Esophagus muscularis mucosa (tissue), 4 donors: ENCODE data around the gene MFSD1. TPM values are rescaled to one million over a fixed set of nuclear protein-coding genes. Genes with fewer than 3 reads are reported as not detected.

Source experiments
- DNase-seq: peaks from one replicate; pipeline ENCODE4 v3.0.0-alpha.2; 2017; ENCODE audit errors: extremely low spot score
- H3K27ac ChIP-seq, 4 donors: fragments of 200-600 bp; sonication (generic); replicated peaks in 1 of 4; 1 replicate in 3 of 4; 2 replicates in 1 of 4; pipeline ENCODE4 v1.5.1; 2016 to 2019; ENCODE audit warnings: mild to moderate bottlenecking in 1 of 4
- H3K27me3 ChIP-seq, 4 donors: fragments of 200-600 bp; sonication (generic); one replicate each; pipeline versions ENCODE4 v1.5.1 to v1.6.0; 2016 to 2019
- H3K36me3 ChIP-seq, 4 donors: fragments of 200-600 bp; sonication (generic); one replicate each; pipeline ENCODE4 v1.5.1; 2016 to 2019
- H3K4me1 ChIP-seq, 4 donors: fragments of 200-600 bp; sonication (generic); one replicate each; pipeline ENCODE4 v1.5.1; 2016 to 2019
- H3K4me3 ChIP-seq, 4 donors: fragments of 200-600 bp; sonication (generic); 1 replicate in 2 of 4; 2 replicates in 2 of 4; pipeline ENCODE4 v1.5.1; 2016 to 2019; ENCODE audit warnings: mild to moderate bottlenecking in 4 of 4, moderate library complexity in 1 of 4
- H3K9me3 ChIP-seq, 4 donors: fragments of 200-600 bp; sonication (generic); 1 replicate in 3 of 4; 2 replicates in 1 of 4; pipeline ENCODE4 v1.5.1; 2016 to 2019
- EP300 ChIP-seq: sonication (generic); formaldehyde crosslinking; IDR thresholded peaks from one replicate; pipeline ENCODE4 v1.6.1; 2017; ENCODE audit warnings: antibody characterized with exemption
- POLR2A ChIP-seq: fragments of 450-650 bp; IDR thresholded peaks from one replicate; pipeline ENCODE4 v1.6.1; 2017; ENCODE audit warnings: antibody characterized with exemption, moderate library complexity, mild to moderate bottlenecking, low read depth
- POLR2AphosphoS5 ChIP-seq, 2 donors: sonication (generic); formaldehyde crosslinking; IDR thresholded peaks; one replicate each; pipeline ENCODE4 v1.6.1; 2017; ENCODE audit warnings: antibody characterized with exemption in 2 of 2
- WGBS: methylation state at CpG from one replicate; pipeline ENCODE4 v1.1.5; 2018; 5-methylcytosine and 5-hydroxymethylcytosine counted together
- intact Hi-C: fragments of 100-400 bp; cut with DNase I; formaldehyde crosslinking; loops from one replicate; pipeline ENCODE4 v1.15.1; 2023
- total RNA-seq, 4 donors: library from RNA; depleted of rRNA; stranded (reverse); fragments of >200 nt; gene quantifications; one replicate each; pipeline versions ENCODE4 v1.1.0 to v1.2.1, GENCODE V29; 2016
- TF ChIP-seq, protein P1 (sequence below), 3 experiments: fragments of 200-600 bp in 2 of 3; fragments of 450-650 bp in 1 of 3; sonication (generic) in 2 of 3; IDR thresholded peaks; one replicate each; pipeline ENCODE4 v1.5.1; 2017 to 2019; ENCODE audit warnings: antibody characterized with exemption in 3 of 3, mild to moderate bottlenecking in 2 of 3, moderate library complexity in 1 of 3

The MFSD1 gene
- total RNA-seq, 4 donors from 2014 or later, result 45.7 to 74.9 (median 50.3) TPM

DNA sequence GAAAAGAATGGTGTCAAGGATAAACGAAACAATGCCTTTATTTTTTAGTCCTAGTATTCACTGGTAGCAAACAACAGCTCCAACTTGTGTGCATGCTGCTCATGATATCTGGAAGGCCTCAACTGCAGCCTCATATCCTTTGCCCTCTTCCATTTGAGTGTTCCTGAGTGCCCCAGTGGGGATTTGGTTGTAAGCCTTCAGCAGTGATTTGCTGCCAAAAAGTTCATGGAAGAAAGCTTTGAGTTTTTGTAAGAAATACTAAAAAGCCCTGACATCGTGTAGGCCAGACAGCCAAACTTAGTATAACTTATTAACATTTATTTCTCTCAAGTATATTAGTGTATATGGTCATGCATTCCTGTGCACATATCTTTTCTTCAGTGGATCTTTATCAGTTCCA is 30.0 kb downstream of the MFSD1 start:
- peaks cover 9 to 51% (median 33%) of the 10 kb centered on the region in 4 donors for H3K36me3 ChIP-seq
- intact Hi-C loops, result no loop called here
- TF ChIP-seq EP300, result no peak
- TF ChIP-seq, protein P1, sequence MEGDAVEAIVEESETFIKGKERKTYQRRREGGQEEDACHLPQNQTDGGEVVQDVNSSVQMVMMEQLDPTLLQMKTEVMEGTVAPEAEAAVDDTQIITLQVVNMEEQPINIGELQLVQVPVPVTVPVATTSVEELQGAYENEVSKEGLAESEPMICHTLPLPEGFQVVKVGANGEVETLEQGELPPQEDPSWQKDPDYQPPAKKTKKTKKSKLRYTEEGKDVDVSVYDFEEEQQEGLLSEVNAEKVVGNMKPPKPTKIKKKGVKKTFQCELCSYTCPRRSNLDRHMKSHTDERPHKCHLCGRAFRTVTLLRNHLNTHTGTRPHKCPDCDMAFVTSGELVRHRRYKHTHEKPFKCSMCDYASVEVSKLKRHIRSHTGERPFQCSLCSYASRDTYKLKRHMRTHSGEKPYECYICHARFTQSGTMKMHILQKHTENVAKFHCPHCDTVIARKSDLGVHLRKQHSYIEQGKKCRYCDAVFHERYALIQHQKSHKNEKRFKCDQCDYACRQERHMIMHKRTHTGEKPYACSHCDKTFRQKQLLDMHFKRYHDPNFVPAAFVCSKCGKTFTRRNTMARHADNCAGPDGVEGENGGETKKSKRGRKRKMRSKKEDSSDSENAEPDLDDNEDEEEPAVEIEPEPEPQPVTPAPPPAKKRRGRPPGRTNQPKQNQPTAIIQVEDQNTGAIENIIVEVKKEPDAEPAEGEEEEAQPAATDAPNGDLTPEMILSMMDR (IDR thresholded peaks at IDR 0.05), result no peak
- no peak for TF ChIP-seq POLR2AphosphoS5 (IDR thresholded peaks at IDR 0.05)
- no peak for TF ChIP-seq POLR2A

DNA sequence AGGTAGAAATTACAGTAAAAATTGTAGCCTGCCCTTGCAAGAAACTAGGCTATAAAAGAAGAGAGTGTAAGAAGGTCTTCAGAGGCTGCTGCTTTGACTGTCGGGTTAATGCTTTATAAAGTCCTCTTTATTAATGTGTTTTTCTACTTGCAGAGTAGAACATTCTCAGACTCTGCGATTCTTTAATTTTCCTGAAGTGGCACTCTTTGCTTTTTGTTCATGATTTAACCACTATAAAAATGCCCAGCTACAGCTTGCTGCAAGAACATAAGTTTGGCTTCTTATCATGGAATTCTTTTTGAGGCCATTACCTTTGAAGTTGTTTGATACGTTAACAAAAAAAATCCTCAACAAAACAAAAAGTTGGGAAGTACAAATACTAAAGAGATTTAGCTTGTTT is 33.8 kb downstream of the MFSD1 start:
- no peaks in the 10 kb centered on the region for H3K27me3 ChIP-seq
- H3K4me3 ChIP-seq, result no peak overlapping the region
- H3K9me3 ChIP-seq, result no peaks in the 10 kb centered on the region
- TF ChIP-seq EP300 (no peak), POLR2A (no peak), POLR2AphosphoS5 (IDR thresholded peaks at IDR 0.05) (no peak)
- TF ChIP-seq, protein P1 (IDR thresholded peaks at IDR 0.05), result no peak
- H3K36me3 ChIP-seq, result peaks cover 0 to 22% (median 6%) of the 10 kb centered on the region in 4 donors
- DNase-seq, result no peak
- H3K27ac ChIP-seq, result no peak overlapping the region
- intact Hi-C loops, result no loop called here
- H3K4me1 ChIP-seq, result no peaks in the 10 kb centered on the region
- WGBS, result 87% methylated on average over 3 of the region's 3 CpGs

More for the DNA sequence above, 30.0 kb downstream of the MFSD1 start:
- Histone ChIP-seq H3K4me3 (no peak overlapping the region), H3K27ac (no peak overlapping the region), H3K9me3 (no peaks in the 10 kb centered on the region), H3K27me3 (no peaks in the 10 kb centered on the region), H3K4me1 (no peaks in the 10 kb centered on the region)
- DNase-seq, result no peak
- 64% methylated on average over 2 of the region's 2 CpGs for WGBS

DNA sequence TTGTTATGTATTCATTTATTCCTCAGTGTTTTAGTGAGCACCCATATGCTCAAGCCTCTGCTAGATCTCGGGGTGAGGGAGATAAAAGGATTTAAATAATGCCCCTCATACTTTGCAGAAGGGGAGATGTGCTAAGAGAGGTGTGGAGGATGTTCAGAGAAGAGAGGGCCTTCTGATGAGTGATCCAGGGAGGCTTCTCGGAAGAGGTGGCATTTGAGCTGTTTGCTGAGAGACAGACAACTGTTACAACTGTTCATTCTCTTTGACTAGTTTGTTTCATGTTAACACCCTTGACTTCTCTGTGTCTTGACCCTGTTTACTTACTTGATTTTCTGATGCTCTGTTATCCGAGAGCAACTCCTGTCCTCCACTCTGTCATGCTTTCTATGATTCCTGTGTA is 34.5 kb downstream of the MFSD1 start:
- no peak for TF ChIP-seq POLR2A
- TF ChIP-seq, protein P1 (IDR thresholded peaks at IDR 0.05), result no peak
- no peak for TF ChIP-seq EP300
- no peak for TF ChIP-seq POLR2AphosphoS5 (IDR thresholded peaks at IDR 0.05)
- Histone ChIP-seq H3K4me3 (no peak overlapping the region), H3K27me3 (no peaks in the 10 kb centered on the region), H3K36me3 (peaks cover 0 to 17% (median 5%) of the 10 kb centered on the region in 4 donors), H3K9me3 (no peaks in the 10 kb centered on the region), H3K27ac (no peak overlapping the region), H3K4me1 (no peaks in the 10 kb centered on the region)
- intact Hi-C loops, result no loop called here
- 89% methylated on average over 3 of the region's 3 CpGs for WGBS
- no peak for DNase-seq

DNA sequence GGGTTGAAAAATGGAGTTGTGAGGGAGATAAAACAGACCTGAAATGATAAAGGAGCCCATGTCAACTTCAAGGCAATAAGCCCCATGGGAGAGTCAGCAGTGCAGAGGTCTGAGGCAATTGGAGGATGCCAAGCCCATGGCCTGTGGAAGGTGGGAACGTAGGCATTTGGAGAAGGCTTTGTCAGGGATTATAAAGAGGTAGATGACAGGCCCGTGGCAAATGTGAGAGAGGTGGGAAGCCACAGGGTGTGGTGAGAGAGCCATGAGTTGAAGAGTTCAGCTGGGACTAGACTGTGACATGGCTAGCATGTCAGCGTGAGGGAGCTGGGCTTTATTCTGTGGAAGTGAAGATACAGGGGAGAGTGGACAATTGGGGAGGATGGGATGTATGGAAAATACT is 35.4 kb downstream of the MFSD1 start:
- Histone ChIP-seq H3K4me1 (no peaks in the 10 kb centered on the region), H3K27me3 (no peaks in the 10 kb centered on the region), H3K36me3 (peaks cover 0 to 8% (median 3%) of the 10 kb centered on the region in 4 donors), H3K4me3 (no peak overlapping the region), H3K9me3 (no peaks in the 10 kb centered on the region), H3K27ac (no peak overlapping the region)
- WGBS, result 75% methylated on average over 3 of the region's 3 CpGs
- DNase-seq, result no peak
- TF ChIP-seq POLR2A (no peak), POLR2AphosphoS5 (IDR thresholded peaks at IDR 0.05) (no peak), EP300 (no peak)
- TF ChIP-seq, protein P1 (IDR thresholded peaks at IDR 0.05), result no peak
- intact Hi-C loops, result no loop called here

DNA sequence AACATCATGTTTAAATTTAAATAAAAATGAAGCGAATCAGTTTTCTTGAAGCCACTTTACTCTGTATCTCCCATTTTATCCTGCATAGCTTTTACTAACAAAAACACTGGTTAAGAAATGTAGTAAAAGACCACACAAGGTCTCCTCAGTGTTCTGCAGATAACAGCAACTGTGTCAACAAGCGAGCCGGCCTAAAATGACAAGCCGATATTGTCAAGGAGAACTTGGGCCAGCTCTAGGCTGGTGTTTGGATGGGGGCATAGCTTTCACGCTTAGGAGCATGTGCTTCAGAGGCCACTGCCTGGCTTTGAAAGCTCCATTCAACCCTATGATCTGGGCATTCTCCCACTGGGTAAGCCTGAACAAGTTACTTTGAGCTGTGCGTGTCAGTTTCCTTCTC is 38.1 kb downstream of the MFSD1 start:
- Histone ChIP-seq H3K4me3 (no peak overlapping the region), H3K9me3 (no peaks in the 10 kb centered on the region), H3K4me1 (no peaks in the 10 kb centered on the region), H3K36me3 (no peaks in the 10 kb centered on the region), H3K27me3 (no peaks in the 10 kb centered on the region), H3K27ac (no peak overlapping the region)
- intact Hi-C loops, result no loop called here
- DNase-seq, result no peak
- TF ChIP-seq EP300, result no peak
- TF ChIP-seq, protein P1 (IDR thresholded peaks at IDR 0.05), result no peak
- no peak for TF ChIP-seq POLR2AphosphoS5 (IDR thresholded peaks at IDR 0.05)
- no peak for TF ChIP-seq POLR2A
- WGBS, result 95% methylated on average over 6 of the region's 6 CpGs
